Activated B cell treated with CpG ODN at 0.5 μM for 24 hours (primary cell): ENCODE measurements around the gene KPNA5. TPM values are rescaled to one million over a fixed set of nuclear protein-coding genes. Genes with fewer than 3 reads are reported as not detected.

Experiments used
- ATAC-seq: fragments of 200-7000 bp; cut with Tn5 transposase; one replicate; pipeline ENCODE4 v1.10.0; 2021; ENCODE audit warnings: low read depth, mild to moderate bottlenecking, moderate library complexity
- CTCF ChIA-PET: fragments of 350-600 bp; sonication (Branson Sonifier 250); formaldehyde crosslinking; loops from one replicate; lab custom pipeline; 2021; ENCODE audit warnings: antibody characterized with exemption; lab: Charles Lee
- POLR2A ChIA-PET: fragments of 350-600 bp; sonication (Branson Sonifier 250); formaldehyde crosslinking; loops from one replicate; lab custom pipeline; 2021; ENCODE audit warnings: antibody characterized with exemption; lab: Charles Lee
- DNase-seq: peaks from one replicate; pipeline ENCODE4 v3.0.0; 2022
- H3K27ac Mint-ChIP-seq: one replicate; pipeline ENCODE4 v1.8.0; 2020; ENCODE audit warnings: mixed read lengths
- H3K27me3 Mint-ChIP-seq: one replicate; pipeline ENCODE4 v1.8.0; 2021; ENCODE audit warnings: mixed read lengths
- H3K36me3 Mint-ChIP-seq: one replicate; pipeline ENCODE4 v1.8.0; 2021; ENCODE audit warnings: low read depth, mixed read lengths
- H3K4me1 Mint-ChIP-seq: one replicate; pipeline ENCODE4 v1.8.0; 2021; ENCODE audit warnings: mixed read lengths
- H3K4me3 Mint-ChIP-seq: one replicate; pipeline ENCODE4 v1.8.0; 2020; ENCODE audit warnings: mild to moderate bottlenecking, mixed read lengths
- H3K9me3 Mint-ChIP-seq: one replicate; pipeline ENCODE4 v1.8.0; 2020; ENCODE audit warnings: mixed read lengths
- intact Hi-C: fragments of 100-400 bp; cut with micrococcal nuclease; formaldehyde crosslinking; loops from one replicate; pipeline ENCODE4 v1.15.1; 2024
- total RNA-seq: library from RNA; stranded (reverse); gene quantifications from 2 replicates; pipeline ENCODE4 v1.2.3, GENCODE V29; 2022
- TF ChIP-seq, protein P1 (sequence below): fragments of 200-600 bp; IDR thresholded peaks from one replicate; pipeline ENCODE4 v1.8.0; 2022; ENCODE audit warnings: antibody characterized with exemption, mild to moderate bottlenecking

KPNA5 gene
- total RNA-seq, 1 donor from 2014 or later = 25.0 TPM

DNA sequence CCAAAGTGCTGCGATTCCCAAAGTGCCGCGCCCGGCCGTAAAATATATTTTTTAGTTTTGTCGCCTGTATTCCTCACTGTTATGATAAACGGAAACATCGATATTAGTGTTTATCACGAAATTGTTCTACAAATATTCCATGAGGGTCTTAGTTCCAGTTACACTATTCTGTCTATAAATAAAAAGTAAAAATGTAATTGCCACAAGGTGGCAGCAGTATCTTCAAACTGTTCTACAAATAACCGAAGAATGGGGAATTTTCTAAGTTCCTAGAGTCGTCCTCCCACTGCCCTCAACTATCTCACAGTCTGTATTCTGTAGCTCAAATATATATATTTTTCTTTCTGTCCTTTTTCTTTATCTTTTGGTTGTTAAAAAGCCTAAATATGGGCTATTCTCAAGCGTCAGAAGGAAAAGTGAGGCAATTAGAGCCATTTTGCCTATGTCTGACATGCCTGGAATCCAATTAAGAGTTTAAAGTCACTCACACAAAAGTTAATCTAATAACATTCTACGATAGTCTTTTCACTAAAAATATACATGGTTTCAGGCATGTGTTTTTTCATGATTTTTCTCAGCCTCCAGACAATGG is 98.7 kb downstream of the KPNA5 start:
- H3K4me1 Mint-ChIP-seq = no peaks in the 10 kb centered on the region
- H3K9me3 Mint-ChIP-seq = no peaks in the 10 kb centered on the region
- ATAC-seq (no peak), DNase-seq (no peak)
- no peak overlapping the region for H3K4me3 Mint-ChIP-seq
- ChIA-PET CTCF (interaction anchor here (1.1 kb wide), 1 partner anchor 28 kb away, joined by 3 read pairs; no protein-coding TSS in a partner anchor), POLR2A (no interaction called here)
- TF ChIP-seq, protein P1, sequence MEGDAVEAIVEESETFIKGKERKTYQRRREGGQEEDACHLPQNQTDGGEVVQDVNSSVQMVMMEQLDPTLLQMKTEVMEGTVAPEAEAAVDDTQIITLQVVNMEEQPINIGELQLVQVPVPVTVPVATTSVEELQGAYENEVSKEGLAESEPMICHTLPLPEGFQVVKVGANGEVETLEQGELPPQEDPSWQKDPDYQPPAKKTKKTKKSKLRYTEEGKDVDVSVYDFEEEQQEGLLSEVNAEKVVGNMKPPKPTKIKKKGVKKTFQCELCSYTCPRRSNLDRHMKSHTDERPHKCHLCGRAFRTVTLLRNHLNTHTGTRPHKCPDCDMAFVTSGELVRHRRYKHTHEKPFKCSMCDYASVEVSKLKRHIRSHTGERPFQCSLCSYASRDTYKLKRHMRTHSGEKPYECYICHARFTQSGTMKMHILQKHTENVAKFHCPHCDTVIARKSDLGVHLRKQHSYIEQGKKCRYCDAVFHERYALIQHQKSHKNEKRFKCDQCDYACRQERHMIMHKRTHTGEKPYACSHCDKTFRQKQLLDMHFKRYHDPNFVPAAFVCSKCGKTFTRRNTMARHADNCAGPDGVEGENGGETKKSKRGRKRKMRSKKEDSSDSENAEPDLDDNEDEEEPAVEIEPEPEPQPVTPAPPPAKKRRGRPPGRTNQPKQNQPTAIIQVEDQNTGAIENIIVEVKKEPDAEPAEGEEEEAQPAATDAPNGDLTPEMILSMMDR = no peak
- no peak overlapping the region for H3K27ac Mint-ChIP-seq
- intact Hi-C loops = loop anchor here (1.0 kb wide), 2 partner anchors 68 to 190 kb away; no protein-coding TSS in a partner anchor
- no peaks in the 10 kb centered on the region for H3K36me3 Mint-ChIP-seq
- H3K27me3 Mint-ChIP-seq = peaks cover 12% of the 10 kb centered on the region

DNA sequence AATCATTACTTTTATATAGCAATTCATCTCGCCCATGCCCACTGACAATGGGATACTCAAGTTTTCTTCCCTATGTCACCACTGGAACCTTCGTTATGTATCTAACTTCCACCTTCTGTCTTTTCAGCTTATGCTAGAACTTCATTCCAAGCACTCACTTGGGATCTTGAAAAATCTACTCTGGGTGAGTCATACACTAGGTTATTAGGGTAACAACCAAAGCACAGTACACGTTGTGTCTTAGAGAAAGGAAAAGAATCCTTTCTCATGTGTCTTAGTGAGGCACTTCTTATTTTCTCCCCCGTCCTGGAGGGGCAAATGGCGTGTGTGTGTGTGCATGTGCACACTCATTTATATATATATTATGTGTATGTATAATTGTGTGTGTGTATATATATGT is 102.8 kb downstream of the KPNA5 start:
- TF ChIP-seq, protein P1 = no peak
- H3K27me3 Mint-ChIP-seq = peaks cover 18% of the 10 kb centered on the region
- CTCF ChIA-PET = no interaction called here
- no peaks in the 10 kb centered on the region for H3K9me3 Mint-ChIP-seq
- no peak for DNase-seq
- H3K27ac Mint-ChIP-seq = no peak overlapping the region
- no peaks in the 10 kb centered on the region for H3K4me1 Mint-ChIP-seq
- no peak for ATAC-seq
- H3K36me3 Mint-ChIP-seq = no peaks in the 10 kb centered on the region
- intact Hi-C loops = no loop called here
- H3K4me3 Mint-ChIP-seq = no peak overlapping the region
- POLR2A ChIA-PET = no interaction called here

Other genes starting within 250 kb of the KPNA5 start
- gene CALHM6, start 219.8 kb upstream of the KPNA5 start, total RNA-seq = 15.0 and 16.5 TPM in 2 replicates
- not detected in 2 replicates for gene CALHM5, start 169.6 kb upstream of the KPNA5 start, total RNA-seq
- gene TRAPPC3L, start 135.5 kb upstream of the KPNA5 start, total RNA-seq = not detected in 2 replicates
- not detected in 2 replicates for gene CALHM4, start 127.5 kb upstream of the KPNA5 start, total RNA-seq
- gene RWDD1, start 109.7 kb upstream of the KPNA5 start, total RNA-seq = 30.9 and 33.8 TPM in 2 replicates
- 0.39 and 0.40 TPM in 2 replicates for gene RSPH4A, start 64.7 kb upstream of the KPNA5 start, total RNA-seq
- 22.0 and 25.9 TPM in 2 replicates for gene ZUP1, start 12.4 kb upstream of the KPNA5 start, total RNA-seq
- not detected in 2 replicates for gene FAM162B, start 84.5 kb downstream of the KPNA5 start, total RNA-seq
- gene GPRC6A, start 147.9 kb downstream of the KPNA5 start, total RNA-seq = not detected in 2 replicates
- gene RFX6, start 196.0 kb downstream of the KPNA5 start, total RNA-seq = not detected in 2 replicates